Neural progenitor cell (in vitro differentiated cells): ENCODE results near the gene PSMB9. TPM values are rescaled to one million over a fixed set of nuclear protein-coding genes. Genes with fewer than 3 reads are reported as not detected.

Source experiments
- small RNA-seq: library from RNA; depleted of rRNA; stranded (forward); fragments of <200 nt; gene quantifications from one replicate; pipeline ENCODE3, GENCODE V24; 2015
- total RNA-seq: library from RNA; depleted of rRNA; stranded (reverse); fragments of >200 nt; gene quantifications from 2 replicates; pipeline ENCODE4 v1.2.3, GENCODE V29; 2015; ENCODE audit warnings: low replicate concordance

The PSMB9 gene
- total RNA-seq, 1 donor from 2014 or later = not detected

Small RNA genes within 50 kb of the gene (small RNA-seq; reads per million reads assigned to genes)
- not detected for gene HLA-Z

Other genes starting within 250 kb of the PSMB9 start
- gene HLA-DQA1, start 216.8 kb upstream of the PSMB9 start, total RNA-seq = not detected in 2 replicates
- 4.7 and 6.6 TPM in 2 replicates for gene HLA-DQB1, start 187.5 kb upstream of the PSMB9 start, total RNA-seq
- gene HLA-DQA2, start 112.8 kb upstream of the PSMB9 start, total RNA-seq = not detected in 2 replicates
- gene HLA-DQB2, start 90.7 kb upstream of the PSMB9 start, total RNA-seq = not detected in 2 replicates
- 2.6 TPM in 1 of 2 replicates, not detected in the other for gene HLA-DOB, start 37.2 kb upstream of the PSMB9 start, total RNA-seq
- gene TAP2, start 15.5 kb upstream of the PSMB9 start, total RNA-seq = 2.8 and 2.9 TPM in 2 replicates
- 2.0 and 2.2 TPM in 2 replicates for gene PSMB8, start 10.1 kb upstream of the PSMB9 start, total RNA-seq
- gene TAP1, start 488 bp upstream of the PSMB9 start, total RNA-seq = 6.2 and 6.5 TPM in 2 replicates
- 4.3 and 4.5 TPM in 2 replicates for gene HLA-DMB, start 86.8 kb downstream of the PSMB9 start, total RNA-seq
- gene HLA-DMA, start 98.9 kb downstream of the PSMB9 start, total RNA-seq = 5.1 and 11.9 TPM in 2 replicates
- 202 and 211 TPM in 2 replicates for gene BRD2, start 114.4 kb downstream of the PSMB9 start, total RNA-seq
- 38.0 and 52.2 TPM in 2 replicates for gene HLA-DOA, start 155.4 kb downstream of the PSMB9 start, total RNA-seq
- 1.5 and 2.8 TPM in 2 replicates for gene HLA-DPA1, start 219.5 kb downstream of the PSMB9 start, total RNA-seq
- gene HLA-DPB1, start 221.8 kb downstream of the PSMB9 start, total RNA-seq = 8.0 and 23.3 TPM in 2 replicates